ENCODE results near the gene SPARC.

Gene SPARC

DNA sequence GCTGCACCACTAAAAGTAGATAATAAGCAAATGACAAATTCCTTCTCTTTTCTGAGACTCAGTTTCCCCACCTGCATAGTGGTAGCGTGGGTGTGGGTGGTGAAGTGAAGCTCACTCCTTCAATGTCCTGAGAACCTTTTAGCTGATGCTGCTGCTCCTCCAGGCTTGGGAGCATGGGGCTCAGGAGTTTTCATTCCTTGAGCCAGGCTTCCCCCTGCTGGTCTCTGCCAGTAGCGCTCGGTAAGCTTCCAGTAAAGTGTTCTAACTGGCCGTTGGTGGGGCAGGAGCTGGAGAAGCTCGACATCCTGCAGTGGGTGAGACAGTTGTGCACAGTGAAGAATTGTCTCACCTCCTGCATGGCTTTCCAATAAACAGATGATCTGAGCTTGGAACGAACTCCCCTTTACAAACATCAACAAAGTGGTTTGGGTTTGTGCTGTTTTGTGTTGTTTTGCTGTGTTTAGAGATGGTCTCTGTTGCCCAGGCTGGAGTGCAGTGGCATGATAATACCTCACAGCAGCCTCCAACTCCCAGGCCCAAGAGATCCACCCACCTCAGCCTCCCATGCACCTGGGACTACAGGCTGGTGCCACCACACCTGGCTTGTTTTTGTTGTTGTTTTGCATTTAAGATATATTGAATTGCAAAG, 34.6 kb downstream of the SPARC start:
- DNase-seq = peak; percentile 11

DNA sequence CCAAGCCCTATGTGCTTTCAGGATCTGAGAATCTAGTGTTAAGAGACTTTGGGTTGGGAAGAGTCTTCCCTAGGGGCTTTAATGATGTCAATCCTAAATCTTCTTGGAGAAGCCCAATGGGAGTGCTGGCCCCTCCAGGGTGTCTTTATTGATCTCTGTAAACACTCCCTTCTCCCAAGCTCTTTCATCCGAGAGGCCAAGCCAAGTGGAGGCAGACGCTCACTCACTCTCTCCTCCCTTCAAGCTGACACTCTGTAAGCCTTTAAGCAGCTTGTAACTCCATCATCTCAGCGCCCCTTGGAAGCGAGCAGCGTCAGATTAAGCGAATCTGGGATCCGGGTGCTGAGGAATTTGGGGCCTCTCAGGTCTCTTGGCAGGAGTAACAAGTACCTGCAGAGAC, 37.7 kb downstream of the SPARC start:
- no peak for DNase-seq

- no peak for DNase-seq
Observed at GRCh38 chr5:151648089-151648488, 38.6 kb downstream of the SPARC start.

DNA sequence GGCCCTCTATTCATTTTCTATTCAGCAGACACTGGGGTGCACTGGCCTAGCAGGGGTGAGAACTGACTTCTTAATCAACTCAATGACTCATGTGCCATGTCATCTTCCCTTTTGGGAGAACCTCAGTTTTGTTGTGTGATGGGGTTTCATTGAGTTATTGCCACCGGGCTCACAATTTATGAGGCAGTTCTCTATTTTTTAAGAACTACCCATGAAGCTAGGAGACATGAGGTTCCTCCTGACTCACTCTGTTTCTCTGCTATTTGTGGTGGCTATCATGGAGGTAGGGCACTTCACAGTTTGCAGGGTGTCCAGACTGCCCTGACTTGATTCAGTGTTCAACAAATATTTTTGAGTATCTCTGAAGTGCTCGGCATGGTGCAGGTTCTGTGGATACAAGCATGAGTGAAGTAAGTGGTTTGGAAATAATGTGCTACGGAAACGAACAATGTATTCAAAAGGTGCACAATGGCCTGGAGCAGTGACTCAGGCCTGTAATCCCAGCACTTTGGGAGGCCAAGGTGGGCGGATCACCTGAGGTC, 39.3 kb downstream of the SPARC start:
- no peak for DNase-seq

- no peak for DNase-seq
Observed at GRCh38 chr5:151646334-151646733, 40.4 kb downstream of the SPARC start.

GRCh38 chr5:151643388-151643787, 43.3 kb downstream of the SPARC start:
- no peak for DNase-seq

- no peak for DNase-seq
Observed at GRCh38 chr5:151642472-151643140, 44.1 kb downstream of the SPARC start.

DNA sequence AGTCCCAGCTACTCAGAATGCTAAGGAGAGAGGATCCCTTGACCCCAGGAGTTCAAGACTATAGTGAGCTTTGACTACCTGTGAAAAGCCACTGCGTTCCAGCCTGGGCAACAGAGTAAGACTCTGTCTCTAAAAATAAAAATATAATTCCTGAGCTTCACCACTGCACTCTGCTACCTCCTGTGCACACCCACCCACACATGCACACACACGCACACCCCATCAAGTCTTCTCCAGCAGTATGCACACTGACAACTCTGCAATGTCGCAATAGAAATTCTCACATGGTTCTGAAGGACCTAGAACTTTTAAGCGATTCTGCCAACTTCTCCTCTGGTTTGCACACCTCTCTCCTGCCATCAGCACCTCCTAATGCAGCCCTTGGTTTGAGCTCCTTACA, 48.1 kb downstream of the SPARC start:
- DNase-seq = no peak

GRCh38 chr5:151637676-151638075, 49.0 kb downstream of the SPARC start:
- no peak for DNase-seq

- DNase-seq = no peak
Observed at GRCh38 chr5:151633892-151634291, 52.8 kb downstream of the SPARC start.

- DNase-seq = no peak
Observed at GRCh38 chr5:151632941-151633340, 53.8 kb downstream of the SPARC start.

- no peak for DNase-seq
Observed at GRCh38 chr5:151632524-151632923, 54.2 kb downstream of the SPARC start.

- DNase-seq = no peak
Observed at GRCh38 chr5:151631941-151632340, 54.8 kb downstream of the SPARC start.

- no peak for DNase-seq
Observed at GRCh38 chr5:151630088-151630487, 56.6 kb downstream of the SPARC start.

GRCh38 chr5:151628112-151628823, 58.4 kb downstream of the SPARC start:
- DNase-seq = no peak

- DNase-seq = no peak
Observed at GRCh38 chr5:151627650-151628049, 59.1 kb downstream of the SPARC start.

- DNase-seq = no peak
Observed at GRCh38 chr5:151625285-151625684, 61.4 kb downstream of the SPARC start.

DNA sequence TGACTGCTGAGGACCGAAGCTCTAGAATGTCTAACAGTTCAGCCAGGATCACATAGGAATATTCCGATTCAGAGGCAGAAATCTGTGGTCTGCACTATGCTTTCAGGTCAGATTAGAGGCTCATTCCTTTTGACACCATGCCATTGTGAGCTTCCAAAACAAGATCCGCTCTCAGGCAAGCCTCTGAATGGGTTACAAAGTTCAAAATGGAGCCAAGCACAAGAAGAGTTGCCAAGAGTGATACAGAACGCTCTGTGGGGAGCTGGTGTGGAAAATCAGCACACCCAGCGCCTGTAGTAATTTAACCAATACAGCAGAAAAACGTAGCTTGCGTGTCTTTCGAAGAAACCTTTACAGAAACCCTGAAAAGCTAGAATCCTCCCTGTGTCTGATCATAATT, 62.2 kb downstream of the SPARC start:
- DNase-seq = no peak

DNA sequence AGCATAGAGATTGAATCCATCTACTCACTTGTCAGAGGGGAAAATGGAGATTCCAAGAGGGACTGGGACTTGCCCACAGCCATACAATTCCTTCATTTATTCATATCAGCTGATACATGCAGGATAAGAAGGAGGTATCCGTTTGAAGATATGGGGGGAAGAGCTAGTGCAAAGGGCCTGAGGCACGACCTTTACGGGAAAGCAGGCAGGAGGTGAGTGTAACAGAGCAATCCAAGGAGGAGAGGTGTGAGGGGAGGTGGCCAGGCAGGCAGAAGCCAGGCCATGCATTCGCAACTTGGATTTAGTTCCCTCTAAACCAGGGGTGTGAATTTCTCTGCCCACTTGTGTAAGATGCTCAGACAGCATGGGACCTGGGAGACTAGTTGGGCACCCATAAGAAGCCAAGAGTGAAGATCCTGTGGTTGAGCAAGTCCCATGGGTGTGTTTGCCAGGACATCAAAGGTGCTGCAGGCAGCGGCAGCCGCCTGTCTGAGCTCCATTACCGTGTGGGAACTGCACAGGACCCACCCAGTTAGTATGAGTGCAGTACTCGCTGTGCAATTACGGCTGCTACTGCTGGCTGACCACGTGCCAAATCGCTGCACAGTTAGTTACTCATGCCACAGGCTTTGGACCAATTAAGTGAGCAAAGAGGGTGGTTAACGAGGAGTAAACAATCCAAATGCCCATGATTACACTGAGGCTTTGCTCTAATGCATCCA, 64.2 kb downstream of the SPARC start:
- DNase-seq = no peak

- DNase-seq = no peak
Observed at GRCh38 chr5:151620461-151620840, 66.3 kb downstream of the SPARC start.

GRCh38 chr5:151619812-151620460, 66.8 kb downstream of the SPARC start:
- no peak for DNase-seq

GRCh38 chr5:151618907-151619306, 67.8 kb downstream of the SPARC start:
- DNase-seq = no peak
